Muscle of leg (tissue), 11 donors: ENCODE results near the gene C19orf53. TPM values are rescaled to one million over a fixed set of nuclear protein-coding genes. Genes with fewer than 3 reads are reported as not detected.

Experiments used
- DNase-seq: peaks from one replicate; pipeline ENCODE4 v3.0.0; 2013
- H3K27ac ChIP-seq: one replicate; pipeline ENCODE4 v1.5.1; 2013; ENCODE audit warnings: mild to moderate bottlenecking, low read length, control low read depth
- H3K27me3 ChIP-seq: one replicate; pipeline ENCODE4 v1.6.1; 2013; ENCODE audit warnings: low read length; ENCODE audit not compliant: control insufficient read depth, insufficient read depth
- H3K36me3 ChIP-seq: one replicate; pipeline ENCODE4 v1.6.1; 2013; ENCODE audit warnings: low read length; ENCODE audit not compliant: control insufficient read depth, insufficient read depth
- H3K4me1 ChIP-seq: one replicate; pipeline ENCODE4 v1.6.1; 2013; ENCODE audit warnings: low read length; ENCODE audit not compliant: control insufficient read depth, insufficient read depth
- H3K4me3 ChIP-seq: one replicate; pipeline ENCODE4 v1.5.1; 2013; ENCODE audit warnings: low read length, control low read depth
- H3K9me3 ChIP-seq: replicated peaks from 2 replicates; pipeline ENCODE4 v1.6.1; 2013; ENCODE audit warnings: low read depth, low read length; ENCODE audit not compliant: control insufficient read depth
- WGBS: methylation state at CpG from one replicate; pipeline ENCODE4 v1.1.5; 2013; ENCODE audit warnings: missing lambda C conversion rate; ENCODE audit not compliant: insufficient coverage; 5-methylcytosine and 5-hydroxymethylcytosine counted together
- polyA plus RNA-seq, 8 donors: library from polyadenylated mRNA; unstranded; fragments of 120-200 nt; gene quantifications; one replicate each; pipeline versions ENCODE4 v1.2.1 to v1.2.3, GENCODE V29; 2013; ENCODE audit warnings: inconsistent platforms in 1 of 8, low replicate concordance in 1 of 8; ENCODE audit not compliant: insufficient read length in 8 of 8, insufficient read depth in 1 of 8
- total RNA-seq: library from RNA; stranded (reverse); fragments of 120-200 nt; gene quantifications from one replicate; pipeline ENCODE4 v1.2.4, GENCODE V29; 2013

Gene C19orf53
- total and polyA plus RNA-seq, 9 donors: 107 to 139 (median 118) TPM

DNA sequence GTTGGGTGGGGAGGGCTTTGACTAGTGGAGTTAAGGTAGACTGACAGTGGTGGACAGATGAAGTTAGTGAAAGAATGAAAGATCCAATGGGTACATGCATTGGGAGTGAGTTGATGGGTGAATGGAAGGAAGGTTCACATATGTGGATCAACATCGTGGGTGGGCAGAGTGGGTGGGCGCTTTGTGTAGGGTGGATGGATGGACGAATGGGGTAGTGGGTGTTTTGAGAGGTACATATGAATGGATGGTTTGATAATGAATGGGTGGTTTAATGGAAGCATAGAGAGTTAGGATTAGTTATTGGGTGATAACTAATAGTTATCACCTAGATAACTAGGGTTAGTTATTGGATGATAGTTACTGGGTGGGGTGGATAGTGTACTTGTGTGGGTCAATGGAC, 32.5 kb downstream of the C19orf53 start:
- no peak overlapping the region for H3K4me3 ChIP-seq
- H3K27ac ChIP-seq: no peak overlapping the region
- 96% methylated on average over 3 of the region's 3 CpGs for whole genome bisulfite sequencing
- no peaks in the 10 kb centered on the region for H3K4me1 ChIP-seq
- no peaks in the 10 kb centered on the region for H3K9me3 ChIP-seq
- no peaks in the 10 kb centered on the region for H3K27me3 ChIP-seq
- no peak for DNase-seq
- peaks cover 43% of the 10 kb centered on the region for H3K36me3 ChIP-seq

DNA sequence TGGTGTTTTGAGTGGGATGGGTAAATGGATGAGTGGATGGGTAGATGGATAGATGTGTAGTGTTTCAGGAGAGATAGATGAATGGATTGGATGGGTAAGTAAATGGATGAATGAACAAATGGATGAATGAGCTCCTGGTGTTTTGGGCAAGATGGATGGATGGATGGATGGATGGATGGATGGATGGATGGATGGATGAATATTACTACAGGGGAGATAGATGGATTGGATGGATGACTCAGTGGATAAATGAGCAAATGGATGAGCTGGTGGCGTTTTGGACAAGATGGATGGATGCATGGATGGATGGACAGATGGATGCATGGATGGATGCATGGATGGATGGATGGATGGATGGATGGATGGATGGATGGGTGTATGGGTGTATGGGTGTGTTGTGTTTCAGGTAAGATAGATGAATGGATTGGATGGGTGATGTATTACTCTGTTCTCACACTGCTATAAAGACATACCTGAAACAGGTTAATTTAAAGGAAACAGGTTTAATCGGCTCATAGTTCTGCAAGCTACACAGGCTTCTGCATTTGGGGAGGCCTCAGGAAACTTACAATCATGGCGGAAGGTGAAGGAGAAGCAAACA, 33.3 kb downstream of the C19orf53 start:
- no peaks in the 10 kb centered on the region for H3K9me3 ChIP-seq
- no peaks in the 10 kb centered on the region for H3K4me1 ChIP-seq
- no peak for DNase-seq
- H3K4me3 ChIP-seq: no peak overlapping the region
- no peaks in the 10 kb centered on the region for H3K27me3 ChIP-seq
- H3K36me3 ChIP-seq: peaks cover 43% of the 10 kb centered on the region
- WGBS: 96% methylated on average over 2 of the region's 3 CpGs
- H3K27ac ChIP-seq: no peak overlapping the region

DNA sequence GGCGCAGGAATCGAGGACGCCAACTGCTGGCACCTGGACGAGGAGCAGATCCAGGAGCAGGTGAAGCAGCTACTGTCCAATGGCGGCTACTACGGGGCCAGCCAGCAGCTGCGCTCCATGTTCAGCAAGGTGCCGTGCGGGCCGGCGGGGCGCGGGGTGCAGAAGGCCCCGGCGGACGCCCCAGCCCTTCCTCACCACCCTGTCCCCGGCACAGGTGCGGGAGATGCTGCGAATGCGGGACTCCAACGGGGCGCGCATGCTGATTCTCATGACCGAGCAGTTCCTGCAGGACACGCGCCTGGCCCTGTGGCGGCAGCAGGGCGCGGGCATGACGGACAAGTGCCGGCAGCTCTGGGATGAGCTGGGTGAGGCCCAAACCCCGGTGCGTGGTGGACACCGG, 34.6 kb downstream of the C19orf53 start:
- Histone ChIP-seq H3K9me3 (no peaks in the 10 kb centered on the region), H3K27ac (no peak overlapping the region), H3K36me3 (peaks cover 47% of the 10 kb centered on the region), H3K4me3 (no peak overlapping the region), H3K27me3 (no peaks in the 10 kb centered on the region), H3K4me1 (no peaks in the 10 kb centered on the region)
- no peak for DNase-seq
- 96% methylated on average over 28 of the region's 34 CpGs for WGBS

DNA sequence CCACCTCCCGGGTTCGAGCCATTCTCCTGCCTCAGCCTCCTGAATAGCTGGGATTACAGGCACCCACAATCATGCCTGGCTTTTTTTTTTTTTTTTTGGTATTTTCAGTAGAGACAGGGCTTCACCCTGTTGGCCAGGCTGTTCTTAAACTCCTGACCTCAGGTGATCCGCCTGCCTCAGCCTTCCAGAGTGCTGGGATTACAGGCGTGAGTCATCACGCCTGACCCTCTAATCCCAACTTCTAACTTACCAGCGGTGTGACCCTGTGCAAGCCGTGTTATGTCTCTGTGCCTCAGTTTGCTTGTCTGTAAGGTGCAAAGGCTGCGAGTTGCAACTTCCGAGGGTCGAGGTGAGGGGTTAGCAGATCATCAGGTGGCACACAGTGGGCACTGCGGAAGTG, 38.3 kb downstream of the C19orf53 start:
- 97% methylated on average over 8 of the region's 11 CpGs for WGBS
- Histone ChIP-seq H3K4me1 (no peaks in the 10 kb centered on the region), H3K4me3 (no peak overlapping the region), H3K36me3 (peaks cover 56% of the 10 kb centered on the region), H3K9me3 (no peaks in the 10 kb centered on the region), H3K27ac (no peak overlapping the region), H3K27me3 (no peaks in the 10 kb centered on the region)
- DNase-seq: no peak

DNA sequence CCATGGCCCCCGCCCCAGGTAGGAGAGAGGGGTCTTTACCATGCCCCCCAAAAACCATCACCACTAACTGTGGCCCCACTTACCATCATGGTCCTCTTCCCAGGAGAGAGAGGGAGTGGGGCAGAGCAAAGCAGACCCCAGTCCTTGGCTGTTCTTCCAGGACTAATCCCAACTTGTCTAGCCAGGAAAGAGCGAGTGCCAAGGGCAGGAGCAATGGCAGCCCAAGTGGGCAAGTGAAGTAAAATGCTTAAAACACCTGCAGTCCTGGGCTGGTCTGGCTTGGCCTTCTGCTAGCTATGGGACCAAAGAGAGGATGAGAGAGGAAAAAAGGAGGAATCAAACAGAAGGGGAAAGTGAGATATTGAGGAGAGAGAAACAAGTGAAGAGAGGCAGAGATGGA, 38.9 kb downstream of the C19orf53 start:
- no peaks in the 10 kb centered on the region for H3K4me1 ChIP-seq
- 100% methylated on average over 1 of the region's 2 CpGs for WGBS
- no peak overlapping the region for H3K4me3 ChIP-seq
- H3K36me3 ChIP-seq: peaks cover 53% of the 10 kb centered on the region
- H3K27ac ChIP-seq: no peak overlapping the region
- no peak for DNase-seq
- no peaks in the 10 kb centered on the region for H3K27me3 ChIP-seq
- no peaks in the 10 kb centered on the region for H3K9me3 ChIP-seq

DNA sequence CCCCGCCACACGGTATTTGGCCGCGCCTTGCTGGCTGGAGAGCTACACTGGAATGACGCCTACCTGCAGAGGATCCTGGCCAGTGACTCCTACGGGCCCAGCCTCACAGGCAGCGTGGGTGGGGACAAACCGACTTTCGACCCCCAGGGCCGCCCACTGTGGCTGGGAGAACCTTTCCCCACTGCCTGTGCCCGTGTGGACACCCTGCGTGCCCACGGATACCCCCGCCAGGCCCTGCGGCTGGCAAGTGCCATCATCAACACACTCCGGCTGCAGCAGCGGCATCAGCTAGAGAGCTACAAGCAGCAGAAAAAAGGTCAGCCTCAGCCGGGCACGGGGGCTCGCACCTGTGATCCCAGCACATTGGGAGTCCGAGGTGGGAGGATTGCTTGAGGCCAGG, 40.3 kb downstream of the C19orf53 start:
- H3K4me1 ChIP-seq: no peaks in the 10 kb centered on the region
- WGBS: 93% methylated on average over 14 of the region's 21 CpGs
- no peaks in the 10 kb centered on the region for H3K9me3 ChIP-seq
- no peaks in the 10 kb centered on the region for H3K27me3 ChIP-seq
- peaks cover 43% of the 10 kb centered on the region for H3K36me3 ChIP-seq
- no peak overlapping the region for H3K27ac ChIP-seq
- no peak for DNase-seq
- no peak overlapping the region for H3K4me3 ChIP-seq

DNA sequence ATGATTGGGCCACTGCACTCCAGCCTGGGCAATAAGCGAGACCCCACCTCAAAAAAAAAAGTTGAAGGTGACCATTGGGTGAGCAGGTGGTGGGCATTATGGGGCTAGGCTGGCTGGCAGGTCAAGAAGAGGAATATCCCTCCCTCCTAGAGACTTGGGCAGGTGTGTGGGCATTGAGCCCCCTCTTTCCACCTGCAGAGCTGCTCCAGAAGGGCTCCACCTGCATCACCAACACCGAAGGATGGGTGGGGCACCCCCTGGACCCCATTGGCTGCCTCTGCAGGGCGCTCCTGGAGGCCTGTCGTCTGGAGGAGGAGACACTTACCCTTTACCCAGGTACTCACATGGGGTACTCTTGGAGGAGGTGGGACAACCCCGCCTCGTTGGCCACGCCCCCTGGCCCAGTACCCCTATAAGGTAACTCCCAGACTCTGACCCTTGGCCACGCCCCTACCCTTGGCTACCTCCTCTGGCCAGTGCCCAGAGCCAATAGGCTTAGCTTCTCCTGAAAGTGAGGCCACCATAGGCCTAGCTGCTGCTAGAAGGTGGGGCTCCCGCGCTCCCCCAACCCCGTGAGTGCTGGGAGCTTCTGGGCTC, 42.9 kb downstream of the C19orf53 start:
- H3K27me3 ChIP-seq: no peaks in the 10 kb centered on the region
- H3K27ac ChIP-seq: no peak overlapping the region
- no peak overlapping the region for H3K4me3 ChIP-seq
- 38% methylated on average over 4 of the region's 11 CpGs for WGBS
- no peaks in the 10 kb centered on the region for H3K9me3 ChIP-seq
- no peak for DNase-seq
- H3K4me1 ChIP-seq: no peaks in the 10 kb centered on the region
- peaks cover 38% of the 10 kb centered on the region for H3K36me3 ChIP-seq

DNA sequence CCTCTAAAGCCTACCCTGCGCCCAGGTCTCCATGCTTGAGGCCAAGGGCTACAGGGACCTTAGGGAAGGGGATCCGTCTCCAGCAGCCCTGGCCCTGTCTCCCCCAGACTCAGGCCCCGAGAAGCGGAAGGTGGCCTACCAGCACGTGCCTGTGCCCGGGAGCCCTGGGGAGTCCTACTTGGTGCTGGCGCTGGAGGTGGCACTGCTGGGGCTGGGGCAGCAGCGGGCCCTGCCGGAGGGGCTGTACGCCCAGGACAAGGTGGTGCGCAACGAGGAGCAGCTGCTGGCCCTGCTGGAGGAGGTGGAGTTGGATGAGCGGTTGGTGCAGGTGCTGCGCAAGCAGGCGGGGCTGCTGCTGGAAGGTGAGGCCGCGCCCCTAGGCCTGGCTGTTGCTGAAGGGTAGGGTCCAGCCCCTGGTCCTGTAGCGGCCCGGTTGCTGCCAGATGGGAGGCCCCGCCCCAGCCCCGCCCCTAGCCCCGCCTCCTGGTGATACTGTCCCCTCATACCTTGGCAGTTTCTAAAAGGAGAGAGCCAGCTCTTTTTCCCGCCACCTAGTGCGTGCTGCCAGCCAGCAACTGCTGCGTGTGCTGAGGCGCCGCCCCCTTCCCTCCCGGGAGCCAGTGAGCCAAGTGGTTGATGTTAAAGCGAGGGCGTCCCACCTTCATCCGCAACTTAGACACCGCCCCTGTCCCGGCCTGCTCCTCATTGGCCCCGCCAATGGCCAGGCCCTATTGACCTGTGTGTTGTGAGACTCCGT, 43.5 kb downstream of the C19orf53 start:
- 39% methylated on average over 27 of the region's 35 CpGs for WGBS
- Histone ChIP-seq H3K36me3 (peaks cover 35% of the 10 kb centered on the region), H3K27ac (no peak overlapping the region)

DNA sequence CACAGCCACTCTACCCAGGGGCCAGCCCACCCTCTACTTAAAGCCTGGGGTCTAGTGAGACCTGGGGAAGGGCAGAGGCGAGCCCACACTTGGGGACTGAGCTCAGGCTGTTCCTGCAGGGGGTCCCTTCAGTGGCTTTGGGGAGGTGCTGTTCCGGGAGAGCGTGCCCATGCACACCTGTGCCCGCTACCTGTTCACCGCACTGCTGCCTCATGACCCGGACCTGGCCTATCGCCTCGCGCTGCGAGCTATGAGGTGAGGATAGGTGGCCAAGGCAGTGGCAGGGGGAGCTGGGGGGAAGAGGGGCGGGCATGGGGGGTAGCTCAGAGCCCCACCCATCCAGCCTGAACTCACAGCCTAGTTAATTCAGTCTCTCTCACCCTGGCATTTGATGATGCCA, 45.0 kb downstream of the C19orf53 start:
- DNase-seq: no peak
- H3K9me3 ChIP-seq: no peaks in the 10 kb centered on the region
- no peaks in the 10 kb centered on the region for H3K27me3 ChIP-seq
- WGBS: 100% methylated on average over 3 of the region's 11 CpGs
- H3K27ac ChIP-seq: no peak overlapping the region
- H3K4me1 ChIP-seq: peaks cover 5% of the 10 kb centered on the region
- peaks cover 35% of the 10 kb centered on the region for H3K36me3 ChIP-seq
- no peak overlapping the region for H3K4me3 ChIP-seq

More for the DNA sequence above, 43.5 kb downstream of the C19orf53 start:
- H3K4me1 ChIP-seq: peaks cover 4% of the 10 kb centered on the region
- no peak for DNase-seq
- H3K4me3 ChIP-seq: no peak overlapping the region
- no peaks in the 10 kb centered on the region for H3K9me3 ChIP-seq
- no peaks in the 10 kb centered on the region for H3K27me3 ChIP-seq

DNA sequence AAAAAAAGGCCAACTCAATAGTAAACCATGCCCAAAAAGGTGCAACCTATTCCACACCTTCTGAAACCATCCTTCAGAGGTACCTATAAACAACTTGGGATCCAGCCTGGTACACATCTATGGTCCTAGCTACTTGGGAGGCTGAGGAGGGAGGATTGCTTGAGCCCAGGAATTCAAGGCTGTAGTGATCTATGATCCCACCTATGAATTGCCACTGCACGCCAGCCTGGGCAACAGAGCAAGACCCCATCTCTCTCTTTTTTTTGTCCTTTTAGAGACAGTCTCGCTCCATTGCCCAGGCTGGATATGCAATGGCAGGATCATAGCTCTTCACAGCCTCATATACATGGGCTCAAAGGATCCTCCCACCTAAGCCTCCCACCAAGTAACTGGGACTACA, 47.0 kb downstream of the C19orf53 start:
- Histone ChIP-seq H3K27me3 (no peaks in the 10 kb centered on the region), H3K27ac (no peak overlapping the region), H3K4me3 (no peak overlapping the region), H3K36me3 (peaks cover 43% of the 10 kb centered on the region), H3K4me1 (peaks cover 5% of the 10 kb centered on the region), H3K9me3 (no peaks in the 10 kb centered on the region)
- DNase-seq: no peak
- WGBS: 100% methylated on average over 1 of the region's 2 CpGs
